Activated CD4-positive, alpha-beta T cell treated with anti-CD3 and anti-CD28 coated beads for 36 hours (primary cell): ENCODE results near the gene ETFB. TPM values are rescaled to one million over a fixed set of nuclear protein-coding genes. Genes with fewer than 3 reads are reported as not detected.

Experiments
- ATAC-seq: fragments of 200-7000 bp; cut with Tn5 transposase; one replicate; pipeline ENCODE4 v1.10.0; 2021; ENCODE audit warnings: mild to moderate bottlenecking, moderate library complexity
- CTCF ChIA-PET: fragments of 350-600 bp; sonication (Branson Sonifier 250); formaldehyde crosslinking; loops from one replicate; lab custom pipeline; 2021; ENCODE audit warnings: antibody characterized with exemption; lab: Charles Lee
- POLR2A ChIA-PET: fragments of 350-600 bp; sonication (Branson Sonifier 250); formaldehyde crosslinking; loops from one replicate; lab custom pipeline; 2021; ENCODE audit warnings: antibody characterized with exemption, inconsistent platforms; lab: Charles Lee
- DNase-seq: peaks from one replicate; pipeline ENCODE4 v3.0.0-alpha.2; 2020
- H3K27ac Mint-ChIP-seq: one replicate; pipeline ENCODE4 v1.8.0; 2021; ENCODE audit warnings: mixed read lengths
- H3K27me3 Mint-ChIP-seq: one replicate; pipeline ENCODE4 v1.8.0; 2021; ENCODE audit warnings: mixed read lengths
- H3K36me3 Mint-ChIP-seq: one replicate; pipeline ENCODE4 v1.8.0; 2021; ENCODE audit warnings: low read depth, mixed read lengths
- H3K4me1 Mint-ChIP-seq: one replicate; pipeline ENCODE4 v1.8.0; 2021; ENCODE audit warnings: mixed read lengths
- H3K4me3 Mint-ChIP-seq: one replicate; pipeline ENCODE4 v1.8.0; 2021; ENCODE audit warnings: mild to moderate bottlenecking, moderate library complexity, mixed read lengths
- H3K9me3 Mint-ChIP-seq: one replicate; pipeline ENCODE4 v1.8.0; 2021; ENCODE audit warnings: low read depth, mixed read lengths
- intact Hi-C, 2 experiments: fragments of 100-400 bp; cut with DNase I in 1 of 2; cut with micrococcal nuclease in 1 of 2; formaldehyde crosslinking; loops; one replicate each; pipeline versions ENCODE4 v1.14.2 to v1.15.1; 2022 to 2024; cut with DNase I, micrococcal nuclease
- total RNA-seq, 2 experiments: library from RNA; stranded (reverse); gene quantifications; one replicate each; pipeline ENCODE4 v1.2.3, GENCODE V29; 2021

ETFB gene
- total RNA-seq, 2 experiments from 2014 or later: 108 to 172 TPM

DNA sequence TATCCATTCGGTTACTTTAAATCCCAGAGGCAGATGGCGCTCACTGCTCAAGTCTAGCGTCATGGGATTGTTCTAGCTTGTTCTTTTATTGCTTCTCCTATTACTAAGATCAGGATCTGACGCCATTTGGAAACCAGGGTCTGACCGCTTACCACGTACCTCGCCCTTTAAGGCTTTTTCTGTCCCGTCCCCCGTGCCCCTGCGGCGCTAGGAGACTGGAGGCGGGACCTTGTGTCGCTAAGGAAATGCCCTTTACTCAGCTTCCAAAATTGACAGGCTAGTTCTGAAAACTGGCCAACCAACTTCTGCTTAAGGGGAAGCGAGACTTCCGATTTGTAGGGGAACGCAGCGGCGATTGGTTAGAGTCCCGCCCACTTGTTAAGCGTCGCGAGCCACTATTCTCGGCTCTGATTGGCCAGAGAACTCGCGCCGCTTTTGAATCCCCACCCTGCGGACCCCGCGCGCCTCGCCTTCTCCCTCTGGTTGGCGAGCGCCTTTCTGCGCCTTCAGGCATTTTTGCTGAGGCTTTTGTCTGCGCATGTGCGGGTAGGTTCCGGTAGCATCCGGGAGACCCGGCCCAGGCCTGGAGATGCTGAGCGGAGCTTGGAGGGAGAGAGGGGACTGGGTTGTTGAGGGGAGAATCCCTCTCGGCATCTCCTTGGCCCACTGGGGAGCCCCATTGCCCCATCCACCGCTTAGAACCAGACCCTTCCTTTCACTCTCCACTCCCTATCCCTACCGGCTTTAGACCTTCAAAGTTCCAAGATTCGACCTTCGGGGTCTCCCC, 28.1 kb upstream of the ETFB start:
- intact Hi-C loops: loop anchor here (1.0 to 10.0 kb wide), 14 partner anchors 21 to 883 kb away; partner anchors contain the start of genes CTU1 (in 1 of the 2), JOSD2 (in 1 of the 2) and SIGLEC10 (in 1 of the 2)
- Mint-ChIP-seq H3K4me3 (peak overlapping the region; percentile 91), H3K9me3 (no peaks in the 10 kb centered on the region), H3K4me1 (peaks cover 44% of the 10 kb centered on the region), H3K27me3 (no peaks in the 10 kb centered on the region), H3K36me3 (peaks cover 25% of the 10 kb centered on the region), H3K27ac (peak overlapping the region; percentile 96)
- POLR2A ChIA-PET: interaction anchor here (1.1 to 2.5 kb wide), 6 partner anchors 16 to 171 kb away, joined by 3 to 11 read pairs (median 4); partner anchors contain the start of genes CLDND2 and NKG7
- CTCF ChIA-PET: interaction anchor here (0.5 to 2.5 kb wide), 17 partner anchors 13 to 275 kb away, joined by 3 to 21 read pairs (median 3); partner anchors contain the start of gene VSIG10L
- ATAC-seq (peak; percentile 88), DNase-seq (peak; percentile 99)

DNA sequence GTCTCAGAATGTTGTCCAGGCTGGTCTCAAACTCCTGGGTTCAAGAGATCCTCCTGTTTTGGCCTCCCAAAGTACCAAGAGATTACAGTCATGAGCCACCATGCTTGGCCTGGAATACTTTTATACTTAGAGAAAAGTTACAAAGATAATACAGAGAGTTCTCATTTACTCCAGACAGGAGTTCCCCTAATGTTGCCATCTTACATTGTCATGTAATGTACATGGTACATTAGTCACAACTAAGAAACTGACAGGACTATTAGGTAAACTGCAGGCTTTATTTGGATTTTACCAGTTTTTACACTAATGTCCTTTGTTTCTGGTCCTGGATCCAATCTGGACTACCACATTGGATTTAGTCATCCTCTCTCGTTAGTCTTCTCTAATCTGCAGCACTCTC, 26.5 kb upstream of the ETFB start:
- CTCF ChIA-PET: no interaction called here
- peaks cover 20% of the 10 kb centered on the region for H3K36me3 Mint-ChIP-seq
- H3K4me1 Mint-ChIP-seq: peaks cover 38% of the 10 kb centered on the region

DNA sequence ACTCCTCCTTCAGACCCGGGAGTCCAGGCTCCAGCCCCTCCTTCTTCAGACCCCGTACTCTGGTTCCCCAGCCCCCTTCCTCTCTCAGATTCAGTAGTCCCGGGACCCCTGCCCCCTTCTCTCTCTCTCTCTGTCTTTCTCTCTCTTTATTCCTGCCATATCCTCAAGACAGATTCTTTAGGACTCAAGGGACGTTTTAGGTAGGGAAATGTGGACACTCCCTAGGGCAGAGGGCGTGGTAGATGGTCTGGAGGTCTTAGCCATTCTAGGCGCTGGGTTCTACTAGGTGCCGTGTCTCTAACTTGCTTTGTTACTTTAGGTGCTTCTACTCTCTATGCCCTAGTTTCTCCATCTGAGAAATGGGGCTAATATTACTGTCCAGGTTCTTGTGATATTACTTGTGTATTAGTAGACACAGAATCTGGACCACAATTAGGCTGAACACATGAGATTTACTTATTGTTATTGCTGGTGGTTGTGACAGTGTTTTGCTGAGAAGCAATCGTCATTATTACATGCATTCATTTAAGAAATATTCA, 25.0 kb upstream of the ETFB start:
- H3K27ac Mint-ChIP-seq: peak overlapping the region; percentile 23
- no peak overlapping the region for H3K4me3 Mint-ChIP-seq
- no peak for DNase-seq
- H3K27me3 Mint-ChIP-seq: no peaks in the 10 kb centered on the region
- CTCF ChIA-PET: interaction anchor here (0.6 kb wide), 1 partner anchor 45 kb away, joined by 3 read pairs; no protein-coding TSS in a partner anchor
- ATAC-seq: no peak
- peaks cover 32% of the 10 kb centered on the region for H3K4me1 Mint-ChIP-seq
- intact Hi-C loops: loop anchor here in 1 of 2 experiments (10.0 kb wide), 1 partner anchor 576 kb away; no protein-coding TSS in a partner anchor
- H3K36me3 Mint-ChIP-seq: peaks cover 11% of the 10 kb centered on the region
- no peaks in the 10 kb centered on the region for H3K9me3 Mint-ChIP-seq
- POLR2A ChIA-PET: no interaction called here

More for the DNA sequence above, 26.5 kb upstream of the ETFB start:
- ATAC-seq: no peak
- DNase-seq: no peak
- Mint-ChIP-seq H3K9me3 (no peaks in the 10 kb centered on the region), H3K27ac (peak overlapping the region; percentile 92), H3K27me3 (no peaks in the 10 kb centered on the region), H3K4me3 (peak overlapping the region; percentile 14)
- POLR2A ChIA-PET: no interaction called here
- intact Hi-C loops: loop anchor here in 1 of 2 experiments (10.0 kb wide), 1 partner anchor 578 kb away; no protein-coding TSS in a partner anchor

DNA sequence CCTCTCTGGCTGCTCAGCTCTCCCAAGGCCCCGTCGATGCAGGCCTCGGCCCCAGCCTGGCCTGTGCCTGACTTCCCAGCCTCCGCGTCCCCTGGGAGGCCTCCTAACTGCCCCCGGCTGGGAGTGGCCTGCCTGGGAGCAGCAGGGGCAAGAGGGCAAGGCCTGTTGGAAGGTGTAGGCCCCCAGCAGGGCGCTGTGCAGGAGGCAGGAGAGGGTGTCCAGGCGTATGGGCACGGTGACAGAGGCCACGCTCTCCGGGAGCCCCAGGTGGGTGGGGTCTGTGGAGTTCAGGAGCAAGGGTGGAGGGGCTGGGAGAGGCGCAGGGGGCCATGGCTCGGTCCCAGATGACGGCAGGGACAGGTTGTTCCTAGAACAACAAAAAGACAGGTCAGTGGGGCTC, 23.0 kb upstream of the ETFB start:
- no peak overlapping the region for H3K27ac Mint-ChIP-seq
- ATAC-seq (no peak), DNase-seq (no peak)
- H3K4me3 Mint-ChIP-seq: no peak overlapping the region
- H3K4me1 Mint-ChIP-seq: peaks cover 19% of the 10 kb centered on the region
- H3K27me3 Mint-ChIP-seq: no peaks in the 10 kb centered on the region
- H3K9me3 Mint-ChIP-seq: no peaks in the 10 kb centered on the region
- intact Hi-C loops: no loop called here
- H3K36me3 Mint-ChIP-seq: no peaks in the 10 kb centered on the region
- CTCF ChIA-PET: interaction anchor here (0.9 to 1.7 kb wide), 3 partner anchors 18 to 51 kb away, joined by 3 read pairs; no protein-coding TSS in a partner anchor
- POLR2A ChIA-PET: no interaction called here

DNA sequence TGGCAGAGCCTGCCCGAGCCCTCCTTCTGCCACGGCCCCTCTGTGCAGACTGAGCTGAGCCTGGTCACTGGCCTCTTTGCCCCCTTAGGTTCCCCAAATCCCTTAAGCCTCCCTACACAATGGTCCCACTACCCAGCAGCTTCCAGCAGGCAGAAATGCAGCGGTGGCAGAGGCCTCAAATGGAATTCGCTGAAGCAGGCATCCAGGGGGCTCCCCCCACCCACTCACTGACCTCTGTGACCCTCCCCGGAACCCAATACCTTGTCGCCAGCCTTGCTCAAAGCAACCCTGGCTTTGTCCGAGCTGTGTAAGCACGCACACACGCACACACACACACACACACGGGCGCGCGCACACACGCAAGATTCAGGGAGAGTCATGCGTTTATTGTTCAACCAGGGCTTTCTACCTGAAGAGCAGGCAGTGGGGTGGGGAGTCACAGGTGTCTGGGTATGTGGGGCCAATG, 21.8 kb upstream of the ETFB start, which contains the start of gene LIM2:
Gene LIM2 (minus strand): TSS at position 51 of the 466 bp plus-strand sequence. CDS start 531 bp downstream, outside the sequence.
- peak within 1 kb of the TSS; percentile 12 for H3K27ac Mint-ChIP-seq
- H3K27me3 Mint-ChIP-seq: no peaks in the 10 kb centered on the region
- no peaks in the 10 kb centered on the region for H3K9me3 Mint-ChIP-seq
- peaks cover 11% of the 10 kb centered on the region for H3K4me1 Mint-ChIP-seq
- peak within 1 kb of the TSS; percentile 13 for H3K4me3 Mint-ChIP-seq
- CTCF ChIA-PET: interaction anchor here (0.8 to 1.7 kb wide), 2 partner anchors 10 to 17 kb away, joined by 3 read pairs; no protein-coding TSS in a partner anchor
- intact Hi-C loops: no loop called here
- H3K36me3 Mint-ChIP-seq: no peaks in the 10 kb centered on the region
- POLR2A ChIA-PET: no interaction called here
- ATAC-seq (no peak), DNase-seq (peak; percentile 31)

DNA sequence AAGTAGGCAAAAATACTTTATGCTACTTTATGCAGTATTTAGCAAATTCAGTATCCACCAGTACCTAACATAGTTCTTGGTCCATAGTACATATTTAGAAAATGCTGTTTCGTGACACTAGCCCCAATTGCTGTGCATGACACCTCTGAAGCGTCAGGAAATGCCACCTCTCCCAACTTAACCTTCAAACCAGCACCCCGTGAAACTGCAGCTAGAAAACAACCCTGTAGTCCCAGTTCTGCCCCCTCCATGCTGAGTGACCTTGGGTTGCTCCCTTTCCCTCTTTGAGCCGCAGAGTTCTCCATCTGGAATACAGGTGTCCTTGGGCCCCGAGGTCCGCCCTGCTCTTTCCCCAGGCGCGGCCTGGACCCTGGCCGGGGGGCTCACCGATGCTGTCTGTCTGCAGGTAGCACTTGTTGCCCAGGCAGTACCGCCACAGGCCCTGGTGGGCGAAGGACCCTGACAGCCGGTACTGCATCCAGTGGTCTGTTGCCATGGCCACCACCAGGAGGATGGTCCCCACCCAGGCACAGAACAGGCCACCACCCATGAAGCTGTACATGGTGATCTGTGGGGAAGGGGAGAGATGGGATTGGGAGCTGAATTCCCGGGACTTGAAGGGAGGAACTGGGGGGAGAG, 20.8 kb upstream of the ETFB start:
- Mint-ChIP-seq H3K4me1 (peaks cover 6% of the 10 kb centered on the region), H3K27me3 (no peaks in the 10 kb centered on the region), H3K27ac (peak overlapping the region; percentile 12), H3K9me3 (peaks cover under 1% of the 10 kb centered on the region), H3K36me3 (no peaks in the 10 kb centered on the region), H3K4me3 (peak overlapping the region; percentile 13)
- intact Hi-C loops: no loop called here
- DNase-seq (no peak), ATAC-seq (no peak)
- POLR2A ChIA-PET: no interaction called here
- CTCF ChIA-PET: no interaction called here

DNA sequence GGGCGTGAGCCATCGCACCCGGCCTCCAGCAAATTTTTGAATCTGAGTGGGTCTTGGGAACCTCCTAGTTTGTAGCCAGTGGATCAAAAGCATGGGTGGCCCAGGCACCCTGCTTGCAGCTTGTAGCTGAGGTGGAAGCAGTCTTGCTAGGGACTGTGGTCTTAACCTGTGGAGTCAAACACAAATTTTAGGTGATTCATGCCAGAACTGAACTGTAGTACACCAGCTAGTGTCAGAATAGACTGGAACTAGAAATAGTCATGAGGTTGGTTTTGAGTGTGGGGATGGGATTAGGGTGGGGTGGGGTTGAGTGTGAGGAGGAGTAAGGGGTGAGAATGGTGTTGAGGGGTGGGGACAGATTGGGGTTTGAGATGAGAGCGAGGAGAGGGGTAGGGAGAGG, 15.8 kb upstream of the ETFB start:
- Mint-ChIP-seq H3K27ac (no peak overlapping the region), H3K27me3 (no peaks in the 10 kb centered on the region)
- intact Hi-C loops: no loop called here

DNA sequence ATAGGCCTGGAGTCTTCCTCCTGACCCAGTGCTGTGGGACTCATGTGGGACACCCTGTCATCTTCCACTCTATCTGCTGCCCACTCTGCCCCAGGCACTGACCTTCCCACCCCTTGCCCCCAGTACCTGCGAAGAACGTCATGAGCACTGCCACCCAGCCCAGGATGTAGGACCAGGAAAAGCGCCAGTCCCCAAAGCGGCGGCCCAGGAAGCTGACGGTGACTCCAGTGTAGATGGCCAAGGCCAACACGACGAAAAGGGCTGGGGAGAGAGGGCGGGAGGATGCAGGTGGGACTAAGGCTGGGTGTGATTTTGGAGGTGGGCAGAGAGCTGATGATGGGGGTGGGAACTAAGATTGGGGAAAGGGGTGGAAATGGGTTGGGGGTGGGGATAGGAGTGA, 14.2 kb upstream of the ETFB start:
- H3K4me3 Mint-ChIP-seq: no peak overlapping the region
- peaks cover 2% of the 10 kb centered on the region for H3K9me3 Mint-ChIP-seq
- ChIA-PET CTCF (interaction anchor here (1.0 kb wide), 1 partner anchor 12 kb away, joined by 5 read pairs; no protein-coding TSS in a partner anchor), POLR2A (no interaction called here)
- no peak overlapping the region for H3K27ac Mint-ChIP-seq
- H3K4me1 Mint-ChIP-seq: peaks cover 31% of the 10 kb centered on the region
- ATAC-seq: no peak
- intact Hi-C loops: no loop called here
- no peak for DNase-seq
- peaks cover under 1% of the 10 kb centered on the region for H3K36me3 Mint-ChIP-seq
- no peaks in the 10 kb centered on the region for H3K27me3 Mint-ChIP-seq

More for the DNA sequence above, 15.8 kb upstream of the ETFB start:
- DNase-seq (no peak), ATAC-seq (peak; percentile 38)
- Mint-ChIP-seq H3K4me3 (no peak overlapping the region), H3K9me3 (peaks cover 2% of the 10 kb centered on the region), H3K36me3 (no peaks in the 10 kb centered on the region), H3K4me1 (peaks cover 16% of the 10 kb centered on the region)
- POLR2A ChIA-PET: no interaction called here
- CTCF ChIA-PET: interaction anchor here (0.9 kb wide), 1 partner anchor 42 kb away, joined by 3 read pairs; no protein-coding TSS in a partner anchor

DNA sequence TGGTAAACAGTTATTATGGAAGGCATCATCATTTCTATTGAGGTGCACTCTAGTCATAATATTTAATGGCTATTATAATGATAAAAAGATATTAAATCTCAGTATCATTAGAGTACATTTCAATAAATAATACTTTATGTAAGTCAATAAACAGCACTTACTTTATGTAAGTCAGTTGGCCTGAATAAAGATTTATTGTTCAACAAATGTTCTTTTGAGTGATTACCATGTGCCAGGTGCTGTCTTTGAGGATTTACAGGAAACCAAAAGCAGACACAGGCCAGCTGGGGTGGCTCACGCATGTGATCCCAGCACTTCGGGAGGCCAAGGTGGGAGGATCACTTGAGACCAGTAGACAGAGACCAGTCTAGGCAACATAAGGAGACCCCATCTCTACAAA, 11.2 kb upstream of the ETFB start:
- H3K27ac Mint-ChIP-seq: no peak overlapping the region
- H3K9me3 Mint-ChIP-seq: peaks cover 2% of the 10 kb centered on the region
- H3K27me3 Mint-ChIP-seq: no peaks in the 10 kb centered on the region
- CTCF ChIA-PET: interaction anchor here (0.7 to 2.2 kb wide), 2 partner anchors 11 to 18 kb away, joined by 3 to 4 read pairs; no protein-coding TSS in a partner anchor
- H3K4me1 Mint-ChIP-seq: peaks cover 61% of the 10 kb centered on the region
- DNase-seq (no peak), ATAC-seq (no peak)
- intact Hi-C loops: no loop called here
- H3K4me3 Mint-ChIP-seq: no peak overlapping the region
- POLR2A ChIA-PET: interaction anchor here (1.0 kb wide), 1 partner anchor 17 kb away, joined by 4 read pairs; no protein-coding TSS in a partner anchor
- peaks cover 4% of the 10 kb centered on the region for H3K36me3 Mint-ChIP-seq

DNA sequence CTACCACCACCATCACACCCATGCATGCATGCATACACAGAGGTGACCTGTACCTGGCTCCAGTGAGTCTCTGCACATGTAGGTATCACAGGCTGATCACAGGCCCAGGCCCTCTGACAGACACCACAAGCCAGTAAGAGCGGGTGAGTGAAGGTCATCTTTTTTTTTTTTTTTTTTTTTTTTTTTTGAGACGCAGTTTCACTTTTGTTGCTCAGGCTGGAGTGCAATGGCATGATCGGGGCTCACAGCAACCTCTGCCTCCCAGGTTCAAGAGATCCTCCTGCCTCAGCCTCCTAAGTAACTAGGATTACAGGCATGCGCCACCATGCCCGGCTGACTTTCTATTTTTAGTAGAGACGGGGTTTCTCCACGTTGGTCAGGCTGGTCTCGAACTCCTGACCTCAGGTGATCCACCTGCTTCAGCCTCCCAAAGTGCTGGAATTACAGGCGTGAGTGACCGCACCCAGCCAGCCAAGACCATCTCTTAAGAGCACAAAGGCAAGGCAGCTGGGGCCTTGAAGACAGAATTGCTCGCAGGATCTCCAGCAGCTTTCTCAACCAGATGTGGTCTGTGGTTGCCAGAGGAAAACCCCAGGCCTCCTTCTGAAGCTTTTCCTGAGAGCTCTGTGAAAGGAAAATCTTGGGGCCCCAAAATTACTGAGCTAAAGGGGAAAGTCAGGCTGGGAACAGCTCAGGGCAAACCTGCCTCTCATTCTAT, 9.5 kb upstream of the ETFB start:
- intact Hi-C loops: no loop called here

More for the DNA sequence above, 9.5 kb upstream of the ETFB start:
- peaks cover 69% of the 10 kb centered on the region for H3K4me1 Mint-ChIP-seq
- ATAC-seq (peak; percentile 16), DNase-seq (peak; percentile 80)
- CTCF ChIA-PET: interaction anchor here (0.8 to 2.2 kb wide), 2 partner anchors 20 to 262 kb away, joined by 3 to 4 read pairs; no protein-coding TSS in a partner anchor
- H3K27me3 Mint-ChIP-seq: no peaks in the 10 kb centered on the region
- no peaks in the 10 kb centered on the region for H3K9me3 Mint-ChIP-seq
- H3K4me3 Mint-ChIP-seq: peak overlapping the region; percentile 60
- POLR2A ChIA-PET: interaction anchor here (1.0 kb wide), 2 partner anchors 18 to 20 kb away, joined by 3 to 4 read pairs; no protein-coding TSS in a partner anchor
- peak overlapping the region; percentile 87 for H3K27ac Mint-ChIP-seq
- peaks cover 12% of the 10 kb centered on the region for H3K36me3 Mint-ChIP-seq
